Stimulated activated CD4-positive, alpha-beta T cell treated with anti-CD3 and anti-CD28 coated beads, Interleukin-15, amount 100 ng/mL, for 48 hours (primary cell): ENCODE data around the gene PDE8B.
"Not testable (repeated sequence)": the region's sequence is repeated elsewhere in the genome, so short reads cannot be mapped to it uniquely, and the experiment has no call there.

ENCODE experiments used
- DNase-seq, 2 donors: peaks; one replicate each; pipeline ENCODE4 v3.0.0-alpha.2; 2020; ENCODE audit warnings: low read depth in 2 of 2

PDE8B gene

GRCh38 chr5:77437194-77437593 is 226.7 kb downstream of the PDE8B start:
- DNase-seq = no peak

GRCh38 chr5:77438071-77438470 is 227.6 kb downstream of the PDE8B start:
- no peak for DNase-seq

- DNase-seq = no peak
Observed at GRCh38 chr5:77443670-77444069, 233.2 kb downstream of the PDE8B start.

- DNase-seq = no peak
Observed at GRCh38 chr5:77444356-77444755, 233.9 kb downstream of the PDE8B start.

DNA sequence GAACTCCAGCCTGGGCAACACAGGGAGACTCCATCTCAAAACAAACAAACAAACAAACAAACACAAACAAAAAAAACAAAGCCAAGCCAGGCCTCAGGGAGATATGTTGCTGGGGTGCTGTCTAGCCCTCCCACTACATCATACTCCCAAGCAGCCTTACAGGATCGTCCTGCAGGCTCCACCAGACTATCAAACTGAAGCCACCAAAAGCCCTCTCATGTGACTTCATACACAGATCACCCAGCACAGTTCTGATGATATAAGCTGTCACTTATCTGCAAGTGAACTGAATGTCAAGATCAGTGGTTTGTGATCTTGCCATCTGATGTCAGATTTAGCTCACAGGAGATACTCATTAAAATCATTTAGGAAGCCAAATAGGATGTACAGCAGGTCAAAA is 238.4 kb downstream of the PDE8B start:
- DNase-seq = no peak

GRCh38 chr5:77449277-77449676 is 238.8 kb downstream of the PDE8B start:
- DNase-seq = no peak

DNA sequence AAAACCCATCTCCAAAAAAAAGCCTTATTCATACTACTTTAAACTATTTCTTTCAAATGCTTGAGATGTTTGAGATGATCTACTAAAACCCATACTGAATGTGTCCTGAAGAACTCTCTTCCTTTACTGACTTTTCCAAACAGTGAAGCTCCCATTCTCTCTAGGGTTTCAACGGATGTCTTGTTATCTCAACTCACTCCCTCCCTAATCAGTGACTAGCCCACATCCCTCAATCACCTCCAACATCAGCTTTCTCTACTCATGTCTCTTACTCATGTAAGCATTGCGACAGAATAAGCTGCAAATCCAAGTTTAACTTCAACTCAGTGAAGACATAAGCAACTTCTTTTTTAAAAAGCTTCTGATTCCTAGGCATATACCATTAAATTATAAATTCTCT is 239.5 kb downstream of the PDE8B start:
- no peak for DNase-seq

- no peak for DNase-seq
Observed at GRCh38 chr5:77452351-77452750, 241.9 kb downstream of the PDE8B start.

DNA sequence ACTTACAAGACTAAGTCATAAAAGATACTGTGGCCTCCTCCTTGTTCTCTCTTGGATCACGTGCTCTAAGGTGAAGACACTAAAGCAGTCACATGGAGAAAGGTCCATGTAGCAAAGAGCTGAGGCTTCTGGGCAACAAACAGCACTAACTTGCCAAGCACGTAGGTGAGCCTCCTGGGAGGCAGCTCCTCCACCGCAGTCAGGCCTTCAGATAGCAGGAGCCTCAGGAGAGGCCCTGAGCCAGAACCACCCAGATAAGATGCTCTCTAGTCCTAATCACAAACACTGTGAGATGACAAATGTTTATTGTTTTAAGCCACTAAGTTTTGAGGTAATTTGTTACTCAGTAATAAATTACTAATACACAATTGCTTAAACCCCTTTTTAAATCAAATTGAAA is 243.6 kb downstream of the PDE8B start:
- DNase-seq = no peak

DNA sequence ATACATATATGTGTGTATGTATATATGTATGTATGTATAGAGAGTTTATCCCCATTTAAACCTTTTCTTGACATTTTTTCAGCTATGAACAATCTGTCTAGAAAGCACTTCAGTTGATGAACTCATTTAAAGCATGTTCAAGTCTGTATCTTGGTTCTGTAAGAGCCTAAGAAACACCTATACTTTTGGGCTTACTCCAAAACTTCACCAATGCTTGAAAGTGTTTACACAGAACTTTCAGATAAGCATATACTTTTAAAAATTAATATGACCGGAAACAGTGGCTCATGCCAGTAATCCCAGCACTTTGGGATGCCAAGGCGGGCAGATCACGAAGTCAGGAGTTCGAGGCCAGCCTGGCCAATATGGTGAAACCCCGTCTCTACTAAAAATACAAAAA is 250.8 kb downstream of the PDE8B start:
- no peak for DNase-seq

- DNase-seq = no peak
Observed at GRCh38 chr5:77463905-77464304, 253.4 kb downstream of the PDE8B start.

DNA sequence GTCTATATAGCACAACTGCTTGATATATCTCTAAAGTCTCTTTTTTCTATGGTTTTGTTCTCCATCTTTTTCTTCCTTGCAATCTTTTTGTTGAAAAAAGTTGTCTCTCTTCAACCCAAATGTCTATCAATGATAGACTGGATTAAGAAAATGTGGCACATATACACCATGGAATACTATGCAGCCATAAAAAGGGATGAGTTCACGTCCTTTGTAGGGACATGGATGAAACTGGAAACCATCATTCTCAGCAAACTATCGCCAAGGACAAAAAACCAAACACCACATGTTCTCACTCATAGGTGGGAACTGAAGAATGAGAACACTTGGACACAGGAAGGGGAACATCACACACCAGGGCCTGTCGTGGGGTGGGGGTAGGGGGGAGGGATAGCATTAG is 258.4 kb downstream of the PDE8B start:
- not testable (repeated sequence) for DNase-seq

DNA sequence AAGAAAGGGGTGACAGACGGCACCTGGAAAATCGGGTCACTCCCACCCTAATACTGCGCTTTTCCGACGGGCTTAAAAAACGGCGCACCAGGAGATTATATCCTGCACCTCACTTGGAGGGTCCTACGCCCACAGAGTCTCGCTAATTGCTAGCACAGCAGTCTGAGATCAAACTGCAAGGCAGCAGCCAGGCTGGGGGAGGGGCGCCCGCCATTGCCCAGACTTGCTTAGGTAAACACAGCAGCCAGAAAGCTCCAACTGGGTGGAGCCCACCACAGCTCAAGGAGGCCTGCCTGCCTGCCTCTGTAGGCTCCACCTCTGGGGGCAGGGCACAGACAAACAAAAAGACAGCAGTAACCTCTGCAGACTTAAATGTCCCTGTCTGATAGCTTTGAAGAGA is 264.6 kb downstream of the PDE8B start:
- not testable (repeated sequence) for DNase-seq
